GM18858 (cell line): ENCODE measurements around the gene GGTLC3.
"Not testable (repeated sequence)": the region's sequence is repeated elsewhere in the genome, so short reads cannot be mapped to it uniquely, and the experiment has no call there.

ENCODE experiments used
- ATAC-seq: cut with Tn5 transposase; IDR thresholded peaks from one replicate; pipeline ENCODE4 v1.9.1; 2021; ENCODE audit not compliant: unreplicated experiment

The GGTLC3 gene

DNA sequence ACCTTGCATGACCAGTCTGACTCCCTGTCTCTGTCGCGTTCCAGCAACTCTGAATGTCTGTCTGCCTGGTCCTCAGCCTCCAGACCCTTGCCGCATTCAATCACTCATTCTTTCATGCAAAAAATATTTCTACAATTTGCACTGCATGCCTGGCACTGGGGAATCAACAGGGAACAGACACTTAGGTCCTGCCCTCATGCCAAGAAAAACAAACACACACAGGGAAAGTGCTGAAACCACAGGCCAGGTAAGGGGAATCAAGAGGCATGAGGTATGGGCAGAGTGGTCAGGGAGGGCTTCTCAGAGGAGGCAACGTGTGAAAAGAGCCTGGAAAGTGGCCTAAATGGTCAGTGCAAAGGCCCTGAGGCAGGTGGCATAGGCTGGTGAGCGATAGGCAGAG lies at the start of gene GGTLC3:
TSS of gene GGTLC3 (minus strand) at position 101 of the 400 bp plus-strand sequence. CDS start 264 bp downstream, outside the sequence.
- not testable (repeated sequence) for ATAC-seq

DNA sequence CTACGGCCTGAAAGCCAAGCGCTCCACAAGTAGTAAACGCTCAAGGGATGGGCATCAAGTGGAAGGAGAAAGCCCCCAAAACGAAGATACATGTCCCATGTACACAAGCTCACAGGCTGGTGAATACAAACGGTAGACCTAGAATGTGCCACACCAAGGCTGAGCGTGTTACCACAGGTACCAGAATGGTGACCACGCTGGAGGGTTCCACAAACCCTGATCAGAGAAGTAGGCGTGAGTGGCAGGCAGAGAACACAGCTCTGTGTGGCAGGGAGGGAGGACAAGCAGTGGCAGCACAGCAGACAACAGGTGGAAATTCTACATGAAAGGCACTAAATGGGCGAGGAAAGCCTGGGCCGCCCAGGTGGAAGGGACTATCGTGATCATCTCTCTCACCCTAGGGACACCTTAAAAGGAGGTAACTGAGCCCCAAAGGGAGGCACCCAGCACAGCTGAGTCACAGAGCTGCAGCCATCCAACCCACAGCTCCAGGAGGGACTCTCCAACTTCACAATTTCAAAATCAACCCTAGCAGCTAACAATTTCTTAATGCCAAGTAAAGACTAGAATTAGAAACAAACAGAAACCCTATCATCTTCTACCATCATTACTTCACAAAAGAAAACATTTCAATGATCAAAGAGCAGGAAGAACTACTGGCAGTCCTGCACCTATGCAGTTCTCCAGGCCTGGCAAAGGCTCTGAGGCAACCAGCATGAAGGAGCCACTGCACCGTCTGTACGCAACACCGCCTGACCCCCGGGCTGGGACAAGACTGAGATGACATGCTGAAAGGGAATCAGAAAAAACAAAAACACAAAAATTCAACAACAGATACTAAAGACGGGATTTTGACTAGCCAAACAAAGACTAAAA lies 42.4 kb upstream of the GGTLC3 start:
- not testable (repeated sequence) for ATAC-seq

DNA sequence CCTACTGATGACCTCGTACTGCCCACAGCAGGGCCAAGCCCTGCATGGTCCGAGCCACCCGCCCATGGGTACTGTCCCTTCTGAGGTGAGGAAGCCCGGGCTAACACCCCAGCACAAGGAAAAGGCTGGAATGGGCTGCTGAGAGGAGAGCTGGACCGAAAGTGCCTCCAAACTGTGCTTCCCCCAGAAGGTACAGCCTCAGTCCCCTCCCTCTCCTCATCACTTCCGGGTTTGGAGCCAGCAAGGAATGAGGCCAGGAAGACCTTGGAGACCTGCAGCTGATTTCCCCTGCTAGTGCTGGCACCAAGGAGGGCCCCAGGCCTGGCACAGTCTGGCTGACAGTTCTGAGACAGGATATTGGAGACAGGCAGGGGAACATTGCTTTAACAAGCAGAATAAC lies 41.0 kb upstream of the GGTLC3 start:
- not testable (repeated sequence) for ATAC-seq

DNA sequence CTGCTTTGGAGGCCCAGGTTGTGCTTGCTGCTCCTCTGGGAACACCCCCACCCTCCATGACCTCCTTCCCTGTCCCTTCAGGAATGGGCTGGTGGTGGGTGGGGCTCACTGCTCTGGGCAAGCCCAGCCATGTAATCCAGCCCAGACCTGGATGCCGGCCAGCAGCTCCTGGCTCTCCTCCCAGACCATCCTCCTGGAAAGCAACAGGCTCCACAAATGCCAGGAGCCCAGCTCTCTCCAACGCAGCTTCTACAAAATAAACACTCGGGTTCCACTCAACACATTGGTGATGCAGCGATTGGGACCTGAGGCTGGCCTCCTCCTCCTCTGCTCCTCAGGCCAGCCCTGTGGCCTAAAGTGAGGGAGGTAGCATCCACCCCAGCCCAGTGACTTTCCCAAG lies 40.6 kb upstream of the GGTLC3 start:
- not testable (repeated sequence) for ATAC-seq

DNA sequence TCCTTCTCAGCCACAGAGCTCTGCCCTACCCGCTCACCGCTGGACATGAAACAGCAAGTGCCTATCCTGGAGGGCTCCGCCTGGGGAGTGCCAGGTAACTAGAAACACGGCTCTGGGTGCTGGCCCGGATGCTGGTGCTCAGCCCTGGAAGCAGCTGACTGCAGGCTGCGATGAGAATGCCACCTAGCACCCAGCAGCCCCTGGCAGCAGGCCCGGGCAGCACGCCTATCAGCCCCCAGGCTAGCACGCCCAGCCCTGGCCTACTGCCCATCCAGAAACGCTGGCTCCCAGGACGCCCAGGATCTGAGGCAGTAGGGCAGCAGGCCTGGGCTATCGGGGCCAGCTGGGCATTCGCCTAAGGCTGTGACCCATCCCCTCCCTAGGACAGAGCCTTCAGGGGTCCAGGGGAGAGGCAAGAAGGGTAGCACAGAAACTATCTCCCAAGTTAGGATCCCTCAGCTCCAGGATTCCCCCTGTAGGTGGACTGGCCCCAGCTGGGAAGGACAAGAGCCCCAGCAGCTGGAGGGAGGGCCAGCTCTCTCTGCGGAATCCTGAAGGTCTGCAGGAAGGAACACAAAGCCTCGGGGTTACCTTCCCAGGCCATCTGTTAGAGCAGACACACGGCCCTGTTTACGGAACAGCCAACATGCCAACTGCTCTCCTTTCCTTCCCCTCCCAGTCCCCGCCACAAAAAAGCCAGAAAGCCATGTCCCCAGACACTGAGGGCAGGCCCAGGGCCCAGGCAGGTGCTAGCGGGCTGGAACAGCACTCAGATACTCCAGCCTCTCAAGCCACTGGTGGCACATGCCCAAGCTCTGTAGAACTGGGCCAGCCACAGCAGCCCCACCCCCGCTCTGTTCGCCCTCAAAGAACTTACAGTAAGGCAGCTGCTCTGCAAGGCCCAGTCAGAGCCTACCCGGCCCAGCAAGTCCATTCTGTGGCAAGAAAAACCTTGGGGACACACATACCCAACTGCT lies 36.6 kb upstream of the GGTLC3 start:
- not testable (repeated sequence) for ATAC-seq

DNA sequence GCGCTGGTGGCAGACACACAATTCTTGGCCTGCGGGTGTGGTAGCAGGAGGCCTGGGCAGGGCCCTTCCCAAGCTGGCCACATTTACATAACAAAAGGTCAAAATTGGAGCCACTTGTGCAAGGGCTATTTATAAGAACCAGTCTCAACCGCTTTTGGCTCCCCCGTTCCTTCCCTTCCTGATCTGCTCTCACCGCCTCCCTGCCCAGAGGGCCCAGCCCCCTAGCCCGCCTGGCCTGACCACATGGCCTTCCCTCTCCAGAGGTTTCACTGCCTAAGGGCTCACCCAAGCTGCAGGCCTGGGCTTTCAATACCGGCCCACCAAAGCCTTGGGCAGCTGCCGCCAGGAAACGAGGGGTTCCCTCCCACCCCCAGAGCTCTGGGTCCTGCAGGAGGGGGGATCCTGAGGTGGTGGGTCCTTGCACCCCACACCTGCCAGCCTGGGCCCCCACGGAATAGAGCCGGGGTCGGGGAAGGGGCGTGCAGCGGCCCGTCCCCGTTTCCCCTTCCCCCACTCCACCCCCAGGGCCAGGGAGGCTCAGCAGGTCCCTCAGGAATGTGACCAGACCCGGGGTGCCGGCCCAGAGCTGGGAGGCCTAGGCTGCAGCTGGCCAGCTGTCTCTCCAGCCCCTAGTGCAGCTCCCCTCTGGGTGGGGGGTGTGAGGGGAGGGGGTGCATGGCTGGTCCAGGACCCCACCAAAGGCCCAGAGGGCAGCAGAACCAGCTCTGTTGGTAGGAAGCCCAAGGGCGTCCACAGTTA lies 35.1 kb upstream of the GGTLC3 start:
- not testable (repeated sequence) for ATAC-seq

DNA sequence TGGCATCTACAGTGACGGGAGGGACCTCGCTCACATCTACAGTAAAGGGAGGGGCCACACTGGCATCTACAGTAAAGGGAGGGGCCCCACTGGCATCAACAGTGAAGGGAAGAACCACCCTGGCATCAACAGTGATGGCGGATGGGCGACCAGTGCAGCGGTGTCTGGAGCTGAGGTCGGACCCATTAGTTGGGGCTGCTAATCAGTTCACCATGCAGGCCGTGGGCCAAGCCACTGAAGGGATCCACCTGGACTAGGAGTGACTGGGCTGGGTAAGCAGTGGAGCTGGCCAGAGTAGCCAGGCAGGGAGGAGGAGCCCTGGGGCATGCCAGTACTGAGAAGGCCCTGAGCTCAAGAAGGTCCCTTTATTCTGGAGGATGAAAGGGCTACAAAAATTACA lies 33.1 kb upstream of the GGTLC3 start:
- ATAC-seq = not testable (repeated sequence)

DNA sequence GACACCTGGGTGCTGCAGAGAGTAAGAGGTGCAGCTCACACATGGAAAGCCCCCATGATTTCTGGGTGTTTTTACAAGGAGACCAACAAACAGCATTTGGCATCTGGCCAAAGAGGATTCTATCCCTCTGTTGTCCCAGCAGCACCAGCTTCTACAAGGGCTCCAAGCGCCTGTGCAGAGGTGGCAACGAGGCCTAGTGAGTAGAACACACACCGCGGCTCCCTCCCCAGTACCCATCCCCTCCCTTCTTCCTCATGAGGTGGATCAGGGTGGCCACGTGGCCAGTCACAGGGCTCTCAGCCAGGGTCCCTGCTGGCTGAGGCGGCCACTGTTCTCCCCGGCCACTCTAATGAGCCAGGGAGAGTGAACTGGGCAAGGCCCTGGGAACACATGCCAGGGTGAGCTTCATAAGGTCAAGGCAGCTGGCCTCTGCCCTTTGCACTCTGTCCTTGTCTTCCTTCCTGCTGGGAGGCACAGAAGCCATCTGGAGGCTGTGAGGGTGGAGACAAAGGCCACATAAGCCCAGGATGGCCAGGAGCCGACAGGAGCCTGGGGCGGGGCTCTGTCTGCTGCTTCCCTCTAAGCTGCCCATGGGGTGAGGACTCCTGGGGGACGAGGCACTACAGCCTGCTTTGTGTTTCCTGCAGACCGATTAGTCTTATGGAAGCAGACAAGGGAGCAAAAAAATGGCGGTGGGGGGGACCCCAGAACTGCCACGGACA lies 31.7 kb upstream of the GGTLC3 start:
- not testable (repeated sequence) for ATAC-seq

DNA sequence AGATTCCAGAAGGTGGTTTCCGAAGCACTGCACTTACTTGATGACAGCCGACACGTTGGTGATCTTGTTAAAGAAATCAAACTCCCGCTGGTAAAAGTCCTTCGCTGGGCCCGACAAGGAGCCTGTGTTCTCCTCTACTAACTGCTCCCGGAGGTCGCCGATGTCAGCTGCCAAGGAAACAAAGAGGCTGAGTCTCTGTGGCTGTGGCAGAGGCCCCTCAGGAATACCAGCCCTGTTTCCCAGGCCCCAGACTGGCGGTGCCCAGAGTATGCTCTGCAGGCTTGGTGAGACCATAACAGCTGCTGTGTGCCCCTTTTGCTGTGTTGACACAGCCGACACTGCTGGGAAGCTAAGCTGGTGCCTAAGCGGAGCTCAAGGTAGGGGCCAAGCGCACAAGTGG lies 26.7 kb upstream of the GGTLC3 start:
- not testable (repeated sequence) for ATAC-seq

DNA sequence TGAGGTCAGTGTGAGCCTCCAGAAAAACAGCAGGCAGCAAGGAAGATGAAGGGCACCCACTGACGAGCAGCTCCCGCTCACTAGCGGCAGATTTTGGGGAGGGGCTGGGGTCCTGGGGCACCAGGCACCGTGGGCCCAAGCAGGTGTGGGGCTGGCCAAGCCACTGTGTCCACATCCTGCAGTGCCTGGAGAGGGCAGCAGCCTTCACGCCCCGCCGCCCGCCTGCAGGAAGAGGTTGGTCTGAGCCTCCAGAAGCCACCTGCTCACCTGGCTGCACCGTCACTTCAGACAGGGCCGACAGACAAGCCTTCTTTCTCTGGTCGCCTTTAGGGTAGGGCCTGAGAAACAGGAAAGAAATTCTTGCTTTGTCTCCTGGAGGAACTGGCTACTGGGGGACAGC lies 25.4 kb upstream of the GGTLC3 start:
- not testable (repeated sequence) for ATAC-seq

DNA sequence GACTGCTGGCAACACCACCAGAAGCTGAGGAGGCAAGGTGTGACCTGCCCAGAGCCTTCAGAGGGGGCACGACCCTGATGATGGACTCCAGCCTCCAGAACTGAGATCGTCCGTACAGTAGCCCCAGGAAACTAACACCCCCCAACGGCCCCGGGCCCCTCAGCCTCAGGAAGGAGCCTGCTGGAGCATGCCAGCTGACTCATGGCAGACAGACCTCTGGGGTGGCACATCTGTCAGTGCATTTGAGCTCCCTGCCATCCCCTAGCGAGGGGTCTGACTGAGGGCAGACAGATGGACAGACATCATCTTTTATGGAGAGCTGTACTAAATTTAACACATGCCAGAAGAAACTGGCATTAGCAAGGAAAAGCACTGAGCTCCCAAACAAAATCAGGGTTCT lies 22.0 kb upstream of the GGTLC3 start:
- not testable (repeated sequence) for ATAC-seq

DNA sequence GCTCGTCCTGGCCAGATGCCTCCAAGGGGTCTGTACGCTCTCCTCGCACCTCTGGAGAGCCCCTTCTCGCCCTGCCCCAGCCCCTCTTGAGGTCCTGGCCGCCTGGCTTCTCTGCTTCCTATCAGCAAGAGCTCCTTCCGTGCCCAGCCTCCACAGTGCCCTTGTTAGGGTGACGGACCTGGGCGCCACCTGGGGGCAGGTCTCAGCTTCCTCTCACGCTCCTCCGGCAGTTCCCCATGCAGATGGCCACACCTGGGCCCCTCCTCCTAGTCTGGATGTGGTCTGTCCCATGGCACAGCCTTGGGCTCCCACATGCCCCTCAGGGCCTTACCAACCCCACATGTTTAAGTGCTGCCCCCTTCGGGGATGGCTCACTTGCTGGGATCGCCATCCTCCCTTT lies 16.4 kb upstream of the GGTLC3 start:
- not testable (repeated sequence) for ATAC-seq

DNA sequence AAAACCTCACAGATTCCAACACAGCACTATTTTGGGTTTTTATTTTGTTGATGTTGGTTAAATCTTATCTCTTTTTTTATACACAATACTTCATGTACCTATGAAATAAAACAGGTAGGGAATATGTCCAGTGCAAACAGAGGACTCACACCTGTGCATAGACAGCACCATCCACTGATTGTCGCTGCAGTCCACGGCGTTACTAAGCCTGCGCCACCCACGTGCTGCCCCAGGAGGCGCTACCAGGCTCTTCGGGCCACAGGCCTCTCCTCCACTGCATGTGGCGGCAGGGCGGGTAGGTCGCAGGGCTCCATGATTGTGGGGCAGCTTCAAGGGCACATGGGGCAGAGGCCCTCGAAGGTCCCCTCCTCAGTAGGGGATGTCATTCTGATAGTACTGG lies 15.7 kb upstream of the GGTLC3 start:
- not testable (repeated sequence) for ATAC-seq

DNA sequence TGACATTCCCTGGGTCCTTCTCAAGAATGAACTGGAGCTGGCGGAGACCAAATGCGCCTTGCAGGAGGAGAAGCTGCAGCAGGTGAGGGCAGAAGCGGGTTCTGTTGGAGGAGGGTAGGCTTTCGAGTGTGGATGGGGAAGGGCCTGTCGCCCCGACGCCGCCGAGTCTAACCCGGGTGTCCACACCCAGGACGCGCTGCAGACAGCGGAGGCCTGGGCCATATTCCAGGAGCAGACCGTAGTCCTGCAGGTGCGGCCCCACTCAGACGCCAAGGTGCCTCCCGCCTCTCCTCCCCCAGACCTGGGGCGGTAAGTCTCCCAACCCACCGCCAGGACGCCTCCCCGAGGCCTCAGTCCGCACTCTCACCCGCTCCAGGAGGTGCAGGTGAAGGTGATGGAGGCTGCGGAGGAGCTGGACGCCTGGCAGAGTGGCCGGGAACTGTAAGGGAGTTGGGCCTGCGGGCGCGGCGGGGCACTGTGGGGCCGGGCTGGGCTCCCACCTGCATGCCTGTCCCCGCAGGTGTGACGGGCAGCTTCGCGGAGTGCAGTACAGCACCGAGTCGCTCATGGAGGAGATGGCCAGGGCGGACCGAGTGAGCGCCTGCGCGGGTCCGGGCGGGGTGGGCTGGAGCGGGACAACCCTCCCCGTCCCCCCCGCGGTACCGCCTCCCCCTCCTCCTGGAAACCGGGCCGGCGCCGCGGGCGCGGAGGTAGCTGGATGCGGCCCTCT lies 11.6 kb upstream of the GGTLC3 start:
- not testable (repeated sequence) for ATAC-seq

DNA sequence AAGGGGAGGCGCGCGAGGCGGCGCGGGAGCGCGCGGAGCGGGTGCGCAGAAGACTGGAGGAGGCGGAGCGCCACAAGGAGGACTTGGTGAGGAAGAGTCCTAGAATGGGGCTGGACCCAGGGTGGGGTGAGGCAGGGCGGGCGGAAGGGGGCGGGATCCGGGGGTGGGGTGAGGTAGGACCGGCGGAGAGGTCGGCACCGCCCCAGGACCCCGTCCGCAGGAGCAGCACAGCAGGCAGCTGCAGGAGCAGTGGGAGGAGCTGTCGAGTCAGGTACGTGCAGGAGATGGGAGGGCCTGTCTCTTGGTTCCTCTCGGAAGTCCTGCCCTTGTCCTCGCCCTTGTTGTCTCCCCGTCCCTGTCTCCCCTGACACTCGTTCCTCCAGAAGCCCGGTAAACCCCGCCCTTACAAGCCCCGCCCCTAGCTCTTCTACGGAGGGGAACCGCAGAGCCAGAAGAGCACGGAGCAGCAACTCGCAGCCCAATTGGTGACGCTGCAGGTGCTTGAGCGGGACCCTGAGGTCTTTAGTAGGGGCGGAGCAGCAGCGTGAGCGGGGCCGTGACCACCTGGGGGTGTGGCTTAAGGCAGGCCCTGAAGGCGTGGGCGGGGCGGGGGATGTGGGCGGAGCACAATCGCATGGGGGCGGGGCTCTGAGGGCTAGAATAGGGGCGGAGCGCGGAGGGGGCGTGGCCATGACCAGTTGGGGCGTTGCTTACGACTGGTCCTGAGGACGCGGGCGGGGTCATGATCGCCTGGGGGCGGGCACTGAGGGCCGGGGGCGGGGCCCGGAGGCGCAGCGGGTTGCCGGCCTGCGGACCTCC lies 10.8 kb upstream of the GGTLC3 start:
- peak; percentile 67 for ATAC-seq

DNA sequence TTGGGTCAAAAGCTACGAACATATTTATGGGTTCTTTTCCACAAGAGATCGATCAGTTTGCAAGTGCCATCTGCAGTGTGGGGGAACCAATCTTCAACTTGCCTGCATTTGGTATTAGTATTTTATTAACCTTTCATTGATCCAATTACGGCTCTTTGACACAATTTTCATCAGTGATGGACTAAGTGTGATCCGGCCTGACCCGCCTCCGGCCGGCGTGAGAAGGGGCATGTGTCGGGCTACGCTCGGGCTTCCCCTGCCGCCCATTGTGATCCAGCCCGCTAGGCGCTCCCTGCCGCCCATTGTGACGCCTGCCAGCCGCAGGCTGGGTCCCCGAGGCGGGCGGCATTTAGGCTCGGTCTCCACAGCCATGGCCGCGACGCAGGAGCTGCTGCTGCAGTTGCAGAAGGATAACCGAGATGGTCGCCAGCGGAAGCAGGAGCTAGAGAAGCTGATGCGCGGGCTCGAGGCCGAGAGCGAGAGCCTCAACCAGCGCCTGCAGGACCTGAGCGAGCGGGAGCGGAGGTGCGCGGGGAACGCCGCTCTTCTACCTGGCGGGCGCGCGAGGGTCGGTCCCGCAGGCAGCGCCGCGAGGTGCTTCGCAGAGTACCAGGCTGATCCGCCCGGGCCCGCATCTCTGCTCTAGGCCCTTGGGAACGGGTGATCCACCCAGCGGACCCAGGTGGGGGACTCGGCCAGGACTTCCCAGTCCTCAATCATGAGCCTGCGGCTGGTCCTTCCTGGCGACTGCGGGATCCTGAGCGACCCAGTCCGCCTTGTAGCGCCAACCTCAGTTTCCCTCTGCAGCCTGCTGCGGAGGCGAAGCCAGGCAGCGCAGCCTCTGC lies 10.0 kb upstream of the GGTLC3 start, which contains the start of gene TMEM191B:
TSS of gene TMEM191B (plus strand) at position 51 of the 845 bp plus-strand sequence. CDS start at position 230, 179 bp downstream.
- ATAC-seq = peak; percentile 18

DNA sequence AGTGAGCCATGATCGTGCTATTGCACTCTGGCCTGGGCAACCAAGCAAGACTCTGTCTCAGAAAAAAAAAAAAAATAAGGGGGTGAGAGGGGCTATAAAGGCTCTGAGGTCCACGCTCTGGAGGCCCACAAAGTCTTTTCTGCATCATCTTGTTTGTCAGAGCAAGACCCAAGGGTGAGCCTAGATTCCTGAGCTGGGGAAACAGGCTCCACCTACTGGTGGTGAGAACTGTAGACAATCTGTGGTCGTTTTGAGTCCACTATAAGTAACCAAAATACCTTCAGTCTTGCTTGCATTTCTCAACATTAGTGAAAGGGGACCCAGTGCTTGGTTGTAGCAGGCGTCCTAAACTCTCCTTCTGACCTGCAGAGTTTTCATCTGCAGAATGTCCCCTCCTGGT lies 5.4 kb upstream of the GGTLC3 start:
- not testable (repeated sequence) for ATAC-seq
